ENCODE data around the gene TBC1D1. TPM values are rescaled to one million over a fixed set of nuclear protein-coding genes. Genes with fewer than 3 reads are reported as not detected.

TBC1D1 gene
- polyA plus RNA-seq, 3 donors, result 23.3 to 70.0 (median 31.5) TPM

DNA sequence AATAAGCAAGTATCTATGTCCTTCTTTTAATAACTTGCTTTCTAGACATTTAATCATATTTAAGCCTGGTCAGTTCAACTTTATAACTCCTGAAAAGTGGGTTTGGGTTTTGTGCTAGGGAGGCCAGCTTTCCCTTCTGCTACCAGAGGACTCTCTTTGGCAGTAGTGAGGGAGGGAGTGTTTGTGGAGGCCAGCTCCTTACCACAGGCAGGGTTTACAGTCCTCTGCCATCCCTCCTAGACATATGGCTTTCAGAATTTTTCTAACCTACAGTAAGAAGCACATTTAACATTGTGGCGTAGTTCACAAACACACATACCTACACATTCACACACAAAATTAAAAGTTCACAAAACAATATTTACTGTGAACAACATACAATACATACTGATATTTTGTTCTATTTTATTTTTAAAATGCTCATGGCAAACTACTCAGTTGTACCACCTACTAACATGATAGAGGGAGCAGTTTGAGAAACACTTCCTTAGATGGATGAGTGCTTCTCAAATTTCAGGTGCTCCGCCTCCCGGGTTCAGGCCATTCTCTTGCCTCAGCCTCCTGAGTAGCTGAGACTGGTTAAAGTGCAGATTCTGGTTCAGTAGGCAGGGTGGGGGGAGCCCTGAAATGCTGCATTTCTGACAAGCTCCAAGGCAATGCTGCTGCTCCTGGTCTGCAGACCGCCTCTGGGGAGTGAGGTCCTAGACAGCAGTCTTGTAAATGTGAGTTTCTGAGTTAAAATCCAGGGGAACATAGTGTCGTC, 156.0 kb downstream of the TBC1D1 start:
- H3K9me3 Mint-ChIP-seq, result no peaks in the 10 kb centered on the region
- Histone ChIP-seq H3K4me2 (replicated peaks; ENCODE audit: extremely low read depth, low read length, poor library complexity, severe bottlenecking) (no peak overlapping the region), H3K79me2 (ENCODE audit: insufficient read depth, low read length) (no peaks in the 10 kb centered on the region), H4K20me1 (ENCODE audit: insufficient read depth, low read length) (no peaks in the 10 kb centered on the region), H3K36me3 (replicated peaks in 1 of 2; ENCODE audit: control insufficient read depth in 1 of 2, insufficient read depth in 2 of 2, low read length in 2 of 2) (peaks cover 84 to 100% of the 10 kb centered on the region in 2 donors), H3K4me1 (ENCODE audit: control insufficient read depth in 1 of 2, insufficient read depth in 2 of 2, low read length in 2 of 2) (no peaks in the 10 kb centered on the region), H3K27me3 (ENCODE audit: control insufficient read depth in 2 of 2, insufficient read depth in 2 of 2, low read length in 2 of 2) (no peaks in the 10 kb centered on the region), H3K4me3 (replicated peaks in 1 of 3; ENCODE audit: low read depth in 2 of 3, low read length in 3 of 3) (no peak overlapping the region), H3K27ac (ENCODE audit: low read depth in 1 of 2, low read length in 2 of 2) (no peak overlapping the region), H3K9me3 (replicated peaks in 1 of 2; ENCODE audit: control insufficient read depth in 1 of 2, insufficient read depth in 1 of 2, low read length in 2 of 2) (no peaks in the 10 kb centered on the region), H3K9ac (ENCODE audit: insufficient read depth, low read length, poor library complexity, severe bottlenecking) (no peak overlapping the region), H2AFZ (ENCODE audit: insufficient read depth, low read depth, low read length, poor library complexity, severe bottlenecking) (no peak overlapping the region)
- WGBS (ENCODE audit: insufficient coverage), result 100% methylated on average over 2 of the region's 5 CpGs
- no peaks in the 10 kb centered on the region for H3K27me3 Mint-ChIP-seq (ENCODE audit: low read depth in 3 of 3)
- H3K27ac Mint-ChIP-seq, result no peak overlapping the region
- DNase-seq, result no peak
- TF ChIP-seq, protein P1, sequence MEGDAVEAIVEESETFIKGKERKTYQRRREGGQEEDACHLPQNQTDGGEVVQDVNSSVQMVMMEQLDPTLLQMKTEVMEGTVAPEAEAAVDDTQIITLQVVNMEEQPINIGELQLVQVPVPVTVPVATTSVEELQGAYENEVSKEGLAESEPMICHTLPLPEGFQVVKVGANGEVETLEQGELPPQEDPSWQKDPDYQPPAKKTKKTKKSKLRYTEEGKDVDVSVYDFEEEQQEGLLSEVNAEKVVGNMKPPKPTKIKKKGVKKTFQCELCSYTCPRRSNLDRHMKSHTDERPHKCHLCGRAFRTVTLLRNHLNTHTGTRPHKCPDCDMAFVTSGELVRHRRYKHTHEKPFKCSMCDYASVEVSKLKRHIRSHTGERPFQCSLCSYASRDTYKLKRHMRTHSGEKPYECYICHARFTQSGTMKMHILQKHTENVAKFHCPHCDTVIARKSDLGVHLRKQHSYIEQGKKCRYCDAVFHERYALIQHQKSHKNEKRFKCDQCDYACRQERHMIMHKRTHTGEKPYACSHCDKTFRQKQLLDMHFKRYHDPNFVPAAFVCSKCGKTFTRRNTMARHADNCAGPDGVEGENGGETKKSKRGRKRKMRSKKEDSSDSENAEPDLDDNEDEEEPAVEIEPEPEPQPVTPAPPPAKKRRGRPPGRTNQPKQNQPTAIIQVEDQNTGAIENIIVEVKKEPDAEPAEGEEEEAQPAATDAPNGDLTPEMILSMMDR (IDR thresholded peaks at IDR 0.05), result no peak
- H3K36me3 Mint-ChIP-seq, result peaks cover 80 to 96% of the 10 kb centered on the region in 2 donors
- no peaks in the 10 kb centered on the region for H3K4me1 Mint-ChIP-seq
- H3K4me3 Mint-ChIP-seq, result no peak overlapping the region
- intact Hi-C loops (cut with micrococcal nuclease), result no loop called here

DNA sequence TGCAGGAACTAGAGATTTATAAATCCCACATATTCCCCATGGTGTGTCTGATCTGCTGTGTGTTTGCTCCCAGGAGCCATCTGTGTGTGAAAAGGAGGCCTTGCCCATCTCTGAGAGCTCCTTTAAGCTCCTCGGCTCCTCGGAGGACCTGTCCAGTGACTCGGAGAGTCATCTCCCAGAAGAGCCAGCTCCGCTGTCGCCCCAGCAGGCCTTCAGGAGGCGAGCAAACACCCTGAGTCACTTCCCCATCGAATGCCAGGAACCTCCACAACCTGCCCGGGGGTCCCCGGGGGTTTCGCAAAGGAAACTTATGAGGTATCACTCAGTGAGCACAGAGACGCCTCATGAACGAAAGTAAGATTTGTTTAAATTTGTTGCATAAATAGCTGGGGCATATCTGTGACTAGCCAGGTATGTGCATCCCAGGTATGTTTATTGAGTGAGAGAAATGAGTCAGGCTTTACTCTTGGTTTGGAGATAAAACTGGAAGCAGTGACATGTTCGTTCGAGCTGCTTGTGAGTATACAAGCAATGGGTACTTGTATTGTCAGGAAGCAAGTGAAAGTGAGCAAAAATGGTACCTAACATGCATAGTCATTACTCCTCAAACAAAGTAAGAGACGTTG, 158.8 kb downstream of the TBC1D1 start:
- Histone ChIP-seq H3K4me1 (ENCODE audit: control insufficient read depth in 1 of 2, insufficient read depth in 2 of 2, low read length in 2 of 2) (no peaks in the 10 kb centered on the region), H3K27me3 (ENCODE audit: control insufficient read depth in 2 of 2, insufficient read depth in 2 of 2, low read length in 2 of 2) (no peaks in the 10 kb centered on the region), H3K27ac (ENCODE audit: low read depth in 1 of 2, low read length in 2 of 2) (no peak overlapping the region), H4K20me1 (ENCODE audit: insufficient read depth, low read length) (no peaks in the 10 kb centered on the region), H3K79me2 (ENCODE audit: insufficient read depth, low read length) (no peaks in the 10 kb centered on the region), H3K4me3 (replicated peaks in 1 of 3; ENCODE audit: low read depth in 2 of 3, low read length in 3 of 3) (no peak overlapping the region), H2AFZ (ENCODE audit: insufficient read depth, low read depth, low read length, poor library complexity, severe bottlenecking) (no peak overlapping the region), H3K9ac (ENCODE audit: insufficient read depth, low read length, poor library complexity, severe bottlenecking) (no peak overlapping the region), H3K4me2 (replicated peaks; ENCODE audit: extremely low read depth, low read length, poor library complexity, severe bottlenecking) (no peak overlapping the region), H3K36me3 (replicated peaks in 1 of 2; ENCODE audit: control insufficient read depth in 1 of 2, insufficient read depth in 2 of 2, low read length in 2 of 2) (peaks cover 88 to 100% of the 10 kb centered on the region in 2 donors), H3K9me3 (replicated peaks in 1 of 2; ENCODE audit: control insufficient read depth in 1 of 2, insufficient read depth in 1 of 2, low read length in 2 of 2) (no peaks in the 10 kb centered on the region)
- DNase-seq, result no peak
- no peaks in the 10 kb centered on the region for H3K4me1 Mint-ChIP-seq
- intact Hi-C loops (cut with micrococcal nuclease), result no loop called here
- H3K27ac Mint-ChIP-seq, result peak overlapping the region in 1 of 7 donors; percentile 21
- TF ChIP-seq, protein P1 (IDR thresholded peaks at IDR 0.05), result no peak
- H3K4me3 Mint-ChIP-seq, result no peak overlapping the region
- H3K36me3 Mint-ChIP-seq, result peaks cover 84 to 96% of the 10 kb centered on the region in 2 donors
- 88% methylated on average over 7 of the region's 15 CpGs for WGBS (ENCODE audit: insufficient coverage)
- H3K9me3 Mint-ChIP-seq, result no peaks in the 10 kb centered on the region
- H3K27me3 Mint-ChIP-seq (ENCODE audit: low read depth in 3 of 3), result no peaks in the 10 kb centered on the region

All from CD14-positive monocyte (primary cell).